RKO (cell line): ENCODE data around the gene SEH1L.
"Not testable (repeated sequence)": the region's sequence is repeated elsewhere in the genome, so short reads cannot be mapped to it uniquely, and the experiment has no call there.

Experiments
- DNase-seq: peaks from one replicate; pipeline ENCODE4 v3.0.0-alpha.2; 2016; ENCODE audit warnings: low spot score

The SEH1L gene

GRCh38 chr18:12995952-12996477 is 48.2 kb downstream of the SEH1L start:
- no peak for DNase-seq

GRCh38 chr18:12996661-12997292 is 49.0 kb downstream of the SEH1L start:
- DNase-seq = no peak

- DNase-seq = not testable (repeated sequence)
Observed at GRCh38 chr18:12997330-12997729, 49.5 kb downstream of the SEH1L start.

DNA sequence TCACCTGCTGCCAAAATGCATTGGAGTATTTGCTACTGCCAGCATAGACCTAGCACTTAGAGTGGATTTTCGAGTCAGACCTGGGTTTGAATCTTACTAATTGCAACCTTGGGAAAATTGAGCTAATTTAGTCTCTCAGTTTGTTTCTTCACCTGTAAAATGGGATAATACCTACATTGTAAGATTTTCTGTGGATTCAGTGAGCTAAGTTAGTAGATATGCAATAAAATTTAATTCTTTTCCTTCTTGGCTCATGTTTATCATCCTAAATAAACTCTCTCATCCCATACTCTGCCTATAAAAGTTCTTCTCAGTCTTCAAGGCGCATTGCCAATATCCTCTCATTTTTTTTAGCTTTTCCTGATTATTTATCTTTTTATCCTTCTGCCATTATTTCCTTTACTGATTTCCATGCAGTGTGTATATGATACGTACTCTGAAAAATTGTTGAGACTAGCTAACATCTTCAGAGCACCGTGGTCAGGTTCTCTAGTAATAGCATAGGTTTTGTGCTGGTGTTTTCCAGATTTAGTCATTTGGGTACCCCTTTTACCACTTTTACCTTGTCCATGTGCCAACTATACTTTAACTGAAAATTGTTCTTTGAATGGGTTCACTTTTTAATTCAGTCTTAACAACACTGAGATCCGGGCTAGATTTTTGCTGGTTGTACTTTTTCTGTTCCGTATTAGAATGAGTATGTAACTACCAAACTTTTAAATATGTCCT is 50.7 kb downstream of the SEH1L start:
- DNase-seq = no peak

GRCh38 chr18:13003466-13003896 is 55.7 kb downstream of the SEH1L start:
- peak; percentile 43 for DNase-seq

DNA sequence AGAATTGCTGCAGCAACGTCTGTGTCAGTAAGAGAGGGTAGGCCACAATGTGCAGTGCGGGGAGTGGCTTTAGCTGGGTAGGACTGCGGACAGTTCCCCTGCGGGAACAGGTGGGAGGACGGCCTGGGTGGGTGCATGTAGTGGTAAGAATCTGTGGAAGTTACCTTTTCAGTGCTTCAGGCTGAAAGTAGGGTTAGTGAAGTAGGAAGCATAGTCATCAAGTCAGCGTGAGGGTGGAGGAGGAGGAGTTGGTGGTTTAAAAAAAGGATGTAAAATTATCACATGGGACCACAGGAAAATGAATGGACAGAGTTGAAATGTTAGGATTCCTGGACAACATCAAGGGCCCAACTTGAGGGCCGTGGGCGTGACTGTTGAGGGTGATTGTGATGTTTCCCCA is 56.6 kb downstream of the SEH1L start:
- no peak for DNase-seq

DNA sequence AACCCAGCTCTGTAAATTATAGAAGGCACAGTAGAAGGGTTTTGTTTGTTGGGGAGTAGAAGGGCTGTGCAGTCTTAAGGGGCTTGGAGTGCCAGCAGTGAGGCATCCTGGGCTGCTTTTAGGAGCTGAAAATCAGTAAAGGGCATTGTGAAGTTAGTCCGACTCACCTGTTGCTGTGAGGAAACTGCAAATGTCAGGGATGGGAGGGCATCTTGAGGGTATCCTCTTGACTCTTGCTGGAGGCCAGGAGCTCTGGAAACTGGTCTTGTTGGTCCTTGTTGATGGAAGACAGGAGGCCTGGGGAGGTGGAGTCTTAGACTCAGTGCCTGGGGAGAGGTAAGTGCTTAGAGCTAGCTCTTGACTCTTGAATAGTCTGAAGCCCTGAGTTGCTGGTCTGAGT is 57.5 kb downstream of the SEH1L start:
- no peak for DNase-seq

GRCh38 chr18:13006531-13007247 is 58.9 kb downstream of the SEH1L start:
- no peak for DNase-seq

GRCh38 chr18:13007248-13007560 is 59.4 kb downstream of the SEH1L start:
- DNase-seq = no peak

GRCh38 chr18:13011719-13012118 is 63.9 kb downstream of the SEH1L start:
- no peak for DNase-seq

GRCh38 chr18:13014232-13014631 is 66.4 kb downstream of the SEH1L start:
- DNase-seq = no peak

- no peak for DNase-seq
Observed at GRCh38 chr18:13014818-13015217, 67.0 kb downstream of the SEH1L start.

GRCh38 chr18:13017247-13017875 is 69.5 kb downstream of the SEH1L start:
- no peak for DNase-seq

- no peak for DNase-seq
Observed at GRCh38 chr18:13018374-13018773, 70.6 kb downstream of the SEH1L start.

GRCh38 chr18:13019301-13019700 is 71.5 kb downstream of the SEH1L start:
- no peak for DNase-seq

- no peak for DNase-seq
Observed at GRCh38 chr18:13022644-13023043, 74.8 kb downstream of the SEH1L start.

DNA sequence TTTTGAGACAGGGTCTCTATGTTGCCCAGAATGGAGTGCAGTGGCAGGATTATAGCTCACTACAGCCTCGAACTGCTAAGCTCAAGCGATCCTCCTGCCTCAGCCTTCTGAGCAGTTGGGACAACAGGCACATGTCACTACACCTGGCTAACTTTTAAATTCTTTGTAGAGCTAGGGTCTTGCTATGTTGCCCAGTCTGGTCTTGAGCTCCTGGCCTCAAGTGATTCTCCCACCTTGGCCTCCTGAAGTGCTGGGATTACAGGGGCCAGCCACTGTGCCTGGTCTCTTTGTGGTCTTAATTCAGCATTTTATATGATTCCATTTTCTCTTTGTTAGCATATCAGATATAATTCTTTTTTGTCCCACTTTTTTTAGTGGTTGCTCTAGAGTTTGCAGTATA is 77.4 kb downstream of the SEH1L start:
- DNase-seq = no peak

DNA sequence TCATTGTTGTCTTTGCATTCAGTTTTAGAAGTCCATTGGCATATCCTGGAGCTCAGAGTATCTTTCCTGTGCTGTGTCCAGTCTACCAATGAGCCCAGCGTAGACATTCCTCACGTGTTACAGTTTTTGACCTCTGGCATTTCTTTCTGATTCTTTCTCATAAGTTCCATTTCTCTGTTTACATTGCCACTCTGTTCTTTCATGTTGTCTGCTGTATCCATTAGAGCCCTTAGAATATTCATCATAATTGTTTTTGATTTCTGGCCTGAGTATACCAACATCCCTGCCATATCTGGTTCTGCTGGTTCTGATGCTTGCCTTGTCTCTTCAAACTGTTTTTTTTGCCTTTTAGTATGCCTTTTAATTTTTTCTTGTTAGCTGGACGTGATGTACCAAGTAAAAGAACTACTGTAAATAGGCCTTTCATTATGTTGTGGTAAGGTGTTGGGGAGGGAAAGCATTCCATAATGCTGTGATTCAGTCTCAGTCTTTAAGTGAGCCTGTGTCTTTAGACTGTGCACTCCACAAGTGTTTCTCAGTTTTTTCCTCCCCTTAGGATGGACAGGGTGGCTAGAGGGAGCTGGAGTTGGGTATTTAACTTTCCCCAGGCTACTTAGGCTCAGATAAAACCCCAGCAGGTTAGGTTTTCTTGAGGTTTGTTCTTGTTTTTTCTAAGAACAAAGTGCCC is 78.9 kb downstream of the SEH1L start:
- no peak for DNase-seq

- DNase-seq = no peak
Observed at GRCh38 chr18:13028869-13029268, 81.1 kb downstream of the SEH1L start.

DNA sequence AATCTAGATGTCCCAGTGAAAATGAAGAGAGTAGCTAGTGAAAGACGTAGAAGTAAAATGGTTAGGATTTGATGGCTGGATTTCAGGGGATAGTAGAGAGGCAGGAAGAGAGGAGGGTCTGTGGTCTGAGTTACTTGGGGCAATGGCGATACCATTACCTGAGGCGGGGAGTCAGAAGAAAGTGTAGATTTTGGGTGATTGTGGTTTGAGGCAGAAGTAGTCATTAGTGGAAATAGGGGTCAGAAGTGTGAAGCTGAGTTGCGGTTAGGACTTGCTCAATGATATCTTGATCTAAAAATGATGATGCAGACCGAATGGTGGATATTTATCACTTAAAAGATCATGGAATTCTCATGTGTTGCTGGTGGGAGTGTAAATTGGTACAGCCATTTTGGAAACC is 84.4 kb downstream of the SEH1L start:
- no peak for DNase-seq

DNA sequence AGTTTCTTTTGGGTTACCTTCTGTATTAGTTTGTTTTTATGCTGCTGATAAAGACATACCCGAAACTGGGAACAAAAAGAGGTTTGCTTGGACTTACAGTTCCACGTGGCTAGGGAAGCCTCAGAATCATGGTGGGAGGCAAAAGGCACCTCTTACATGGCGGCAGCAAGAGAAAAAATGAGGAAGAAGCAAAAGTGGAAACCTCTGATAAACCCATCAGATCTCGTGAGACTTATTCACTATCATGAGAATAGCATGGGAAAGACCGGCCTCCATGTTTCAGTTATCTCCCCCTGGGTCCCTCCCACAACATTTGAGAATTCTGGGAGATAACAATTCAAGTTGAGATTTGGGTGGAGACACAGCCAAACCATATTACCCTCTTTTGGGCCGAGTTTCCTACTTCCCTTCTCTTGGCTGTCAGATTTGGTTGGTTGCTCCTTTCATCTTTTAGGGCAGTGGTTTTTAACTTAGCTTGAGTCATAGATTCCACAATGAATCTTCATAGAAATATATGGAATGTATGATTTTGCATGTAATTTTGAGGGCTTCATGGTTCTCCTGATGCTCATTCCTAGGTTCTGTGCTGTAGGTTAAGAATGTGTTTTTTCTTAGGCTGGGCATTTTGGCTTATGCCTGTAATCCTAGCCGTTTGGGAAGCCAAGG is 87.6 kb downstream of the SEH1L start:
- no peak for DNase-seq
